HG02885 (cell line): ENCODE results near the gene ARL15.

Experiments used
- ATAC-seq: cut with Tn5 transposase; IDR thresholded peaks from one replicate; pipeline ENCODE4 v1.9.1; 2021; ENCODE audit warnings: mild to moderate bottlenecking; ENCODE audit not compliant: unreplicated experiment, poor library complexity

ARL15 gene

DNA sequence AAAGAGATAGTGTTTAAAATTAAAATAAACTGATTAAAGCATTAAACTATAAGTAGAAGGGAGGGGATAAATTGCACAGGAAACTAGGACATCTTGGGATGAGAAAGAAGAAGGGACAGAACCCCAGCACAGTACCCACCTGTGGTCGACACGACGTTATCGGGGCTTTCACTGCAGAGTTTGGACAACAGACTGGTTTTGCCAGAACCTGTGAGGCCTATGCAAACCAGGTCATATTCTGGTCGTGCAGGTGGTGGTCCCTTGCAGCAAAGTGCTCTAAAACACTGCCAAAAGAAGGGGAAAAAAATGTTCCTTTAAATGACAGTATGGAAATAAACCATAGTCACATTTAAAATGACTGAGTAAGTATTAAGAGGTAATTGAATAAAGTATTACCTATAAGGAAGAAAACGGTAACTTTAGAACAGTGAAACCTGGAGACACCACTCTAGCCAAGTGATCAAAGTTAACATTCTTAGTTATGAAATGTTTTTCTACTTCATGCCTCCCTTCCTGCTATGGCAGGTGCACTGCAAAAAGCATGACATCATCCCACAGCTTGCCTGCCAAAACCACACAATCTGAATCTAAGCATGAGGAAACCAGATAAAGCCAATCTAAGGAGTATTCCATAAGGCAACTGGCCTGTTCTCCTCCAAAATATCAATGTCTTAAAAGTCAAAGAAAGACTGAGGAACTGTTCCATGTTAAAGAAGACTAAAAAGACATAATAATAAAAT, 138.6 kb downstream of the ARL15 start:
- ATAC-seq, result peak; percentile 94

DNA sequence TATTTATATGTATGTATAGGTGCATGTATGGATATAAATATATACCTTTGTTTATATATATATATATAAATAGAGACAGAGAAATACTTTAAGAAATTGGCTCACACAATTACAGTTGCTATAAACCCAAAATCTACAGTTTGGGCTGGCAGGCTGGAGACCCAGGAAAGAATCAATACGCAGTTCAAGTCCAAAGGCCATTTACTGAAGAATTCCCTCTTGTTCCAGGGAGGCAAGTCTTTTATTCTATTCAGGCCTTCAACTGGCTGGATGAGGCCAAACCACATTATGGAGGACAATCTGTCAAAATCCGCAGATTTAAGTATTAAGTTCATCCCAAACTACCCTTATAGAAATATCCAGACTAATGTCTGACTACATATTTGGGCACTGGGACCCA, 144.7 kb downstream of the ARL15 start:
- no peak for ATAC-seq

- ATAC-seq, result no peak
Measured at GRCh38 chr5:54162184-54162583, 148.2 kb downstream of the ARL15 start.

- no peak for ATAC-seq
Measured at GRCh38 chr5:54160329-54160728, 150.0 kb downstream of the ARL15 start.

- ATAC-seq, result no peak
Measured at GRCh38 chr5:54159893-54160195, 150.5 kb downstream of the ARL15 start.

GRCh38 chr5:54159153-54159892, 151.1 kb downstream of the ARL15 start:
- ATAC-seq, result no peak

DNA sequence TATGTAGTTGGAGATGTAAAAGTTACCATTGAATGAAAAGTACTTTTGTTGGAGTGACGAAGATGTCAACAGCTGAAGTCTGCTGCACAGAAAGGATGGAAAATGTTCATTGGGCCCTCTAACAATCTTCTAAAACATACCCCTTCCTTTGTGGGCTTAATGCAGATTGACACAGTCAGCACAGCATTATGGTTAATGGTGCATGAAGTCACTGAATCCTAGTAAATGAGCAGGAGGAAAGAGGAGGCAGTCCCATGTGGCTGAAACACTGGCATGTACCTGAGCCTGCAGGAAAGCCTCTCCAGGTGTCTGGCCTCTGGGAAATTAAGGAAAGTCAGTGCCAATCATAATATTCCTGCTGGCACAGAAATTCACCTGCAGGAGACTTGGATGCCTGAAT, 153.8 kb downstream of the ARL15 start:
- no peak for ATAC-seq

GRCh38 chr5:54150841-54151240, 159.5 kb downstream of the ARL15 start:
- ATAC-seq, result no peak

GRCh38 chr5:54148858-54149257, 161.5 kb downstream of the ARL15 start:
- ATAC-seq, result no peak

DNA sequence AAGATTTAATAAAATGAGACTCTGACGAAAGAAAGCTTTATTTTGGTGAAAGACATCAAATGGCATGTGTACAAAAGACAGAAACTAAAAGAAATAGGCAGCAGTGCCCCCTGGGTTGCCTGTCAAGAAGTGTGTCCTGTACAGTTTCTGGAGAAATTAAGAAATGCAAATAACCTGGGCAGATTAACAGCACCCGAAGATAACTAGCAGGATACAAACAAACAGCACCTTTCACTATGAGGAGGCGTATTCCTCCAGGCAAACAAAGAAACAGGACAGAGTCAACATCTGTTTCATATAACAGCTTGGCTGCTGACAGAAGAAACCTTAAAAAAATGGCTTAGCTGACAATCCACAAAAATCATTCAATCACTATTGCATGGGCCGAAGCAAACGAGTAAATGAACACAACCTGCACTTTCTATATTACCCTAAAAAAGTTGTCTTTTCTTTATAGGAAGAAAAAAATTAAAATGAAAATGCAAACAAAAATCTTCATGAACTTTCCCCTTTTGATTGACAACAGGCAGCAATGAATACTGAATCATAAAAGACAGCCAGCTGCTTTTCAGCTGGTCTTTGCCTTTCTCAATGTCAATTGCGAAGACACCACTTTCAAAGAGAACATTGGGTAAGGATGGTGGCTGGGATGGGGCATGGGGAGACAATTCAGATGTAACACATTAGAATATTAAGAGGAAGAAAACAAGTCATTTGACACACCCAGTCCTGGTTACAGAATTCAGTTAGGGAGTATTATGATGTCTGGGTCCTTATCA, 162.1 kb downstream of the ARL15 start:
- ATAC-seq, result no peak

GRCh38 chr5:54146916-54147315, 163.5 kb downstream of the ARL15 start:
- no peak for ATAC-seq

- ATAC-seq, result no peak
Measured at GRCh38 chr5:54146390-54146789, 164.0 kb downstream of the ARL15 start.

DNA sequence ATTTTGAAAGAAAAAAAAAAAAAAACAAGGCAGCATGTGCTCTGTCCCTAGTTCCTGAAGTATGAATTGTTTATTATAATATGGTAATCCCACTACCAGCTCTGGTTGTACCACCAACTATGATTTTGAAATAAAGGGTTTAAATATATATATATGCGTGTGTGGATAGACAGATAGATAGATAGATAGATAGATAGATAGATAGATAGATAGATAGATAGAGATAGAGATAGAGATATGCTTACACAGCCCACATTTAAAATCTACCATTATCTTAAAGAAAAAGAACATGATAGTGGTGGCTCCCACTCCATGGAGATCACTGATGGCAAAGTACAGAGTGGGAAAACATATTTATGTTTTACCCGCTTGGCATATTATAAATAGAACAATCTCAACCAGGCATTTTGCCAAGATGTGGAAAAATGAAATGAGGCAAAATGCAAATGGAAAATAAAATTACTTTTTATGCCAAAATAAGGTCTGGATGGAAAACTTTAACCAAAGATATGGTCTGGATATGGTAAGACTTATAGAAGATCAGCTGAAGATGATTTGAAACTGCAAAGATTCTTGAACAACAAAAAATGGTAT, 170.0 kb downstream of the ARL15 start:
- no peak for ATAC-seq

DNA sequence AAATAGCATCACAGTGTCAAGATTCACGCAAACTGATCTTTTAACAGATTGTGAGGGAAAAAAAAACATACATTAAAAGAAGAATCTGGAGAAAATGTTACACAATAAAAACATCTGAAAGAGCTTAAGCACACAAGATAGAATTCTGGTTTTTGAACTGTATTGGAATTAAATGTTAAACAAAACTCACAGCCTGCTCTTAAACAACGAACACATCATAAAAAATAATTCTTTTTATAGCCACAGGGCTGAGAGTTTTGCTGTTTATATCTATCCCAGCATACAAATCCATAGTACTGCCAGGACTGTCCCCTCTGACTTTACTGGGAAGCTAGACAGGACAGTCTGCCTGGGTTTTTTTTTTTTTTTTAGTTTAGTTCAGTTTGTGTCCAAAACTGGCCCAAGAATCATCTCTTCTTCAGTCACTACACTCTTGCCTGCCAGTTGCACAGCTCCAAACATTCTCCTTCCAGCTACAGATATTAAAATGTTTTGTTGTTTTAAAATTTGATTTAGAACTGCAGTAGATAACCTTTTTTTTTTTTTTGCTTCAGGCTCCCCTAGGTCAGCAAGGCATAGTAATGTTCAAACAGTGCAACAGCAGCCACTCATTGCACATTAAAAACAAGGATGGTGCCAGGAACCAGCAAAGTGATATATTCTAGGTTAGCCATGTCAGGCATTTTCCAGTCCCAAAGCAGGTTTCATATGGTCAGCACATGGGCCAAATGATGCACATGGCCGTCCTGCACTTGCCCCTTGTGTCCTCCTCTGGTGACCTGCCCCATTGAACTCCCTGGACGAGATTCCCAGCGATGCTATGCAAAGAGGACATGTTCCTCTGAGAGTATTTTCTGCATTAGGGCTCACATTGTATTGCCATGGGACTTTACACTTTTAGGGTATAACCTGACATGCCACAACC, 173.6 kb downstream of the ARL15 start:
- ATAC-seq, result no peak

- no peak for ATAC-seq
Measured at GRCh38 chr5:54135042-54135441, 175.3 kb downstream of the ARL15 start.

DNA sequence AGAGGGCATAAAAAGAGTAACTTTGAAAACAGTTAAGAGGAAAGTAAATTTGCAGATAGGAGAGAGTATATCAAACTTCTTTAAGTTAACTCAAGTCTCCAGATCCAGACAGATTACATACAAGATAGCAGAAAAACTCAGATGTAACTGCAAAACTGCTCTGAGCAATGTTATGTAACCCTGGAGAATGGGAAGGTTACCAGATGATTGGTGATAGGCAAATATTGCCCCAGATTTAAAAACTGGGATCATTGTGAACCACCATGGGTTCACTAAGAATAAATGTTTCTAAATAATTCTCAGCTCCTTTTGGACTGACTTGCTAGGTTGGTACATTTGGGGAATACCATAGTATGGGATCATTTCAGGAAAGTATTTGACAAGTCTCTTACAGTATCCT, 176.5 kb downstream of the ARL15 start:
- no peak for ATAC-seq

GRCh38 chr5:54120473-54120872, 189.9 kb downstream of the ARL15 start:
- ATAC-seq, result no peak

DNA sequence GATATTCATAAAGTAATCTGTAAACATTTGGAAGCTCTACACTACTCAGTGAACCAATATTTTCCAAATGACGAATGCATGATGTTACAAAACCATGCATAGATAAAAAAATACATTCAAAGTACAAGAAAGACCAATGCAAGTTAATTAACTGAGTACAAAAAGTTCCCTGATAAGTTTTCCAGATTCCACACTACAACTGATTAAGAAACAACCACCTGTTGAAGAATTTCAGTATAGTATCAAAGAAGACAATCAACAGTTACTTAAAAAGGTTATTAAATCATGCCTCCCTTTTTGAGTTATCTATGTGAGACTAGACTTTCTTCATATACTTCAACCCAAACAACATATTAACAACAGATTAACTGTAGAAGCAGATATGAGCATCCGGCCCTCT, 192.4 kb downstream of the ARL15 start:
- no peak for ATAC-seq

- no peak for ATAC-seq
Measured at GRCh38 chr5:54115735-54116403, 194.5 kb downstream of the ARL15 start.
